Rectal smooth muscle tissue (tissue), 1 donor: Measurements from ENCODE around the gene MTO1.
"Not testable (repeated sequence)": the region's sequence is repeated elsewhere in the genome, so short reads cannot be mapped to it uniquely, and the experiment has no call there.

Experiments used
- H3K27ac ChIP-seq: one replicate; pipeline ENCODE4 v1.7.0; 2013; ENCODE audit warnings: low read depth, low read length, inconsistent platforms
- H3K27me3 ChIP-seq: one replicate; pipeline ENCODE4 v1.7.0; 2013; ENCODE audit warnings: low read length; ENCODE audit not compliant: control insufficient read depth, insufficient read depth
- H3K36me3 ChIP-seq: one replicate; pipeline ENCODE4 v1.7.0; 2013; ENCODE audit warnings: low read length; ENCODE audit not compliant: control insufficient read depth, insufficient read depth
- H3K4me1 ChIP-seq: one replicate; pipeline ENCODE4 v1.7.0; 2013; ENCODE audit warnings: low read length; ENCODE audit not compliant: control insufficient read depth, insufficient read depth
- H3K4me3 ChIP-seq: one replicate; pipeline ENCODE4 v1.7.0; 2013; ENCODE audit warnings: low read length
- H3K9ac ChIP-seq: one replicate; pipeline ENCODE4 v1.7.0; 2013; ENCODE audit warnings: low read length

The MTO1 gene

GRCh38 chr6:73548458-73549446 is 87.2 kb downstream of the MTO1 start:
- Histone ChIP-seq H3K4me3 (no peak overlapping the region), H3K27me3 (no peaks in the 10 kb centered on the region), H3K9ac (no peak overlapping the region), H3K4me1 (no peaks in the 10 kb centered on the region), H3K36me3 (no peaks in the 10 kb centered on the region), H3K27ac (no peak overlapping the region)

GRCh38 chr6:73551115-73551514 is 89.6 kb downstream of the MTO1 start:
- H3K4me3 ChIP-seq, H3K36me3 ChIP-seq, H3K27ac ChIP-seq, H3K4me1 ChIP-seq, H3K9ac ChIP-seq, H3K27me3 ChIP-seq: not testable (repeated sequence)

GRCh38 chr6:73555380-73555949 is 93.9 kb downstream of the MTO1 start:
- H3K4me1 ChIP-seq, H3K4me3 ChIP-seq, H3K9ac ChIP-seq, H3K36me3 ChIP-seq, H3K27ac ChIP-seq, H3K27me3 ChIP-seq: not testable (repeated sequence)

- no peak overlapping the region for H3K27ac ChIP-seq
- H3K4me1 ChIP-seq: no peaks in the 10 kb centered on the region
- H3K4me3 ChIP-seq: no peak overlapping the region
- no peak overlapping the region for H3K9ac ChIP-seq
- H3K36me3 ChIP-seq: no peaks in the 10 kb centered on the region
- no peaks in the 10 kb centered on the region for H3K27me3 ChIP-seq
These were observed 95.3 kb downstream of the MTO1 start for GRCh38 chr6:73556836-73557235.
